ENCODE results near the gene MBD6.

MBD6 gene

DNA sequence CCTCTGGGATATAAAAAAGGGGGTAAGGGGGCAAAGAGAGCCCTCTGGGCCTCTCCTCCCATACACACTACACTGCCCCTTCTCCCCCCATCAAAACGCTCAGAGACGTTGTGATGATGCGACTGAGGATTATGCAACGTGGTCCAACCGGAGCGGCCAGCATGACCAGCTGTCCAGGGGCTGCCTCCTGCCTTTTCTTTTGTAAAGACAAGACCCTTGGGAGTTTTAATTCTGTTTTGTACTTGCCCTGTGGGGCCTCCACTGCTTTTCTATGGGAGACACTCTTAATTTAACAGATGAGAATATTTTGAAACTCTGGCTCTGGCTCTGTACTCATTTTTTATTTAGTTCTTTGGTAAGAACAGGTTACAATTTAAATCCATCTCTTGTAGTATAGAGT lies 7.2 kb downstream of the MBD6 start:
- DNase-seq (ENCODE audit: low read depth): no peak

- DNase-seq (ENCODE audit: low read depth): no peak
Measured at GRCh38 chr12:57530396-57531142, 7.9 kb downstream of the MBD6 start.

- DNase-seq (ENCODE audit: low read depth): no peak
Measured at GRCh38 chr12:57531836-57532235, 9.2 kb downstream of the MBD6 start.

- no peak for DNase-seq (ENCODE audit: low read depth)
Measured at GRCh38 chr12:57533108-57533507, 10.5 kb downstream of the MBD6 start.

DNA sequence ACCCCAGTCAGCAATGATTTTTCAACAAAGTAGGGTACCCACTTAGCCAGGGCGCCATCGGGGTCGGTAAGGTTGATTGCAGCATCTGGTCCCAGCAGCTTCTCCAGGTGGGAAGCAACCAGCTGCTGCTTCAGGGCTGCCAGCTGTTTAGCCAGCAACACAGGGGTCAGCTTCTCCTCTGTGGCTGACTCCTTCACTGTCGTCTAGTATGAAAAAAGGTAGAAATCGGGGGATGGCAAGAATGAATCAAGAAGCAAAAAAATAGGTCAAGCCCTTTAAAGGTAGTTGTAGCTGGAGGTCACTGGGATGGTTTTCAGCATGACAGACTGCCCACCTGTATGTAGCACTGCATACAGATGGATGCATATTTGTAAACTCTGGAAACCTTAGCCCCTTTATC lies 11.6 kb downstream of the MBD6 start:
- DNase-seq (ENCODE audit: low read depth): no peak

DNA sequence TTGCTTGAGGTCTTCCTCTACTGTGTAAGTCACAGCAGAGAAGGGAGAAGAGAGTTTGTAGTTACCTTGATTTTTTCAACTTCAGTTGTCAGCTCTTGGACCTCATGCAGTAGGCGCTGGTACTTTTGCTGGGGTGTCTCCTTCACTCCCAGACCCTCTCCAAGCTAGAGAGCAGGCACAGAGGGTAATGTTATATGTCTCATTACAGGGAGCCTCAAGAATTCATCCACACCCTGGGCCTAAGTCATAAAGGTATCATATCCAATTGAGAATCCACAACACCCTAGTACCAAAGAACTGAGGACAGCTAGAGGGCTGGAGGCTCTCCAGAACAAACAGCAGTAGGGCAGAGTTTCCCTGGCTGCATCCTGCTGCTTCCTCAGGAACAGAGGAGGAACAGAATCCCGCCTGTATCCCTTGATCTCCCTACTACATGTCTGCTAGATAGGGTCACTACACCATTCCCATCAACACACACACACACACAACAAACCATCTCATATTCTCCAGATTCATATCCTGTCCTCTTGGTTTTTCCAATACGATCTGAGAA lies 12.4 kb downstream of the MBD6 start:
- no peak for DNase-seq (ENCODE audit: low read depth)

- DNase-seq (ENCODE audit: low read depth): no peak
Measured at GRCh38 chr12:57535764-57536596, 13.4 kb downstream of the MBD6 start.

DNA sequence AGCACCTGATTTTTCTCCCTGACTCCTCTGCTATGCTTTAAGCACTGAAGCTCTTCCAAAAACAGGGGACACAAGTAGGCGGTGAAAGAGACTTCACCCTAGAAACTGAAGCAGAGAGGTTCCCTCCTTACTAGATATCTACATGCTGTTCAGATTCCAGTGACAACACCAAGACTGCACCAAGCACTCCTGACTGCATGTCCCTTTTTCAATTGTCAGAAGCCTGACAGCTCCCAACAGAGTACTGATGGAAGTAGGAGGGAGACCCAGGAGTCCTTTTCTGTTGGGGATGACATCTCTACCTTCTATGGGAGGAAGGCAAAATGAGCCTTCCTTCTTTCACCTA lies 13.9 kb downstream of the MBD6 start:
- no peak for DNase-seq (ENCODE audit: low read depth)

DNA sequence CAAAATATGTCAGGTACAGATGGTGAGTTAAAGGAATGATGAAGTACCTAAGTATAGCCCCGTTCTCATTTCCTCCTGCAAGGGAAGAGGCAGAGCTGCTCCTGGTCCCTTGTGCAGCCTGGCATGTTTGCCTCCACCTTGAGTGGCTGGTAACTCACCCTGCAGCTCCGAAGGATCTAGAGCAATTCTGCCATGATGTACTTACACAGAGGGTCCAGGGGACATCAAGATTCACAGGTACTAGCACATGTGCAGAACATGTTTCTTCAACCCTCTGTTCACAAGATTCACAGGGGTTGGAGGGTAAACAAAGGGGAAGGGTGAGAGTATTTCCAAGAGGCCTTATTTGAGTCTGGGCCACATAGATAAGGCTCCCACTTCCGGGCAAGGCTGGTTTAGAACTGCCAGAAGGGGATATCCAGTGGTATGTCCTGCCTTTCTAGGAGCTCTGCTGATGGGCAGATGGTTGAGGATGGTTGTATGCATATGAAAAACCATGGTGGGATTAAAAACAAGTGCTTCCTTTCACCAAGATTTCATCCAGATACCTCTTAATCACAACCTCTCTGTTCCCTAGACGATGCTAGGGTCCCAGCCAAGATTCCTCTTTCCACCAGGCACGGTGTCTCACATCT lies 16.6 kb downstream of the MBD6 start:
- DNase-seq (ENCODE audit: low read depth): no peak

- no peak for DNase-seq (ENCODE audit: low read depth)
Measured at GRCh38 chr12:57541001-57541400, 18.4 kb downstream of the MBD6 start.

DNA sequence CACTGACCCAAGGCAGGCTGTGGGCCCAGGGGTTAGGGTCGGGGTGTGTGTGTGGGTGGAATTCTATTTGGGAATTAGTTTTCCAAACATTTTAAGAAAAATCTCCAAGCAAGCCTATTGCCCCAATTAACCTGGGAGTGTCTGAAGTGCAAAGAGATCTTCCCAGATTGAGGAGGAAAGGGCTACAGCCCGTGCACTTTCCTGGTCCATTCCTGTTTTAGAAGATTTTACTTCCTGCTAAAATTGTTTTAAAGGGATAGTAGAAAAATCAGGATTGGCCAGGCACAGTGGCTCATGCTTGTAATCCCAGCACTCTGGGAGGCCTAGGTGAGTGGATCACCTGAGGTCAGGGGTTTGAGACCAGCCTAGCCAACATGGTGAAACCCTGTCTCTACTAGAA lies 19.1 kb downstream of the MBD6 start:
- no peak for DNase-seq (ENCODE audit: low read depth)

DNA sequence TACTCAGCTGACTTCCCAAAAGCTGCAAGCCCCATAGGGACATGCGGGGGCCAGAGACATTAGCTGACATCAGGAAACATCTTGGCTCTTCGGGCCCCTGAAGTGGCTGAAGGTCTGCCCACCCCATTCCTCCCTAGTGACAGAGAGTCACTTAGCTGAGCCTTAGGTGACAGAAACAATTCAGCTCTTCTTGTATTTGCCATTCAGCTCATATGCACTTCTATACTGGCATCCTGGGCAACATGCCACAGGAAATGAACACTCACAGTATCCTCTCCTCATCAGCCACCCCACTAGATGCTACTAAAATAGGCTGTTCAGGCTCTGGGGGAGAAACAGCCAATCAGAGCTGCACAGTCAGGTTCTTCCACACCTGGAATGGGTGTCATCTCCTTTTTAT lies 21.0 kb downstream of the MBD6 start:
- DNase-seq (ENCODE audit: low read depth): no peak

- no peak for DNase-seq (ENCODE audit: low read depth)
Measured at GRCh38 chr12:57545809-57546437, 23.3 kb downstream of the MBD6 start.

DNA sequence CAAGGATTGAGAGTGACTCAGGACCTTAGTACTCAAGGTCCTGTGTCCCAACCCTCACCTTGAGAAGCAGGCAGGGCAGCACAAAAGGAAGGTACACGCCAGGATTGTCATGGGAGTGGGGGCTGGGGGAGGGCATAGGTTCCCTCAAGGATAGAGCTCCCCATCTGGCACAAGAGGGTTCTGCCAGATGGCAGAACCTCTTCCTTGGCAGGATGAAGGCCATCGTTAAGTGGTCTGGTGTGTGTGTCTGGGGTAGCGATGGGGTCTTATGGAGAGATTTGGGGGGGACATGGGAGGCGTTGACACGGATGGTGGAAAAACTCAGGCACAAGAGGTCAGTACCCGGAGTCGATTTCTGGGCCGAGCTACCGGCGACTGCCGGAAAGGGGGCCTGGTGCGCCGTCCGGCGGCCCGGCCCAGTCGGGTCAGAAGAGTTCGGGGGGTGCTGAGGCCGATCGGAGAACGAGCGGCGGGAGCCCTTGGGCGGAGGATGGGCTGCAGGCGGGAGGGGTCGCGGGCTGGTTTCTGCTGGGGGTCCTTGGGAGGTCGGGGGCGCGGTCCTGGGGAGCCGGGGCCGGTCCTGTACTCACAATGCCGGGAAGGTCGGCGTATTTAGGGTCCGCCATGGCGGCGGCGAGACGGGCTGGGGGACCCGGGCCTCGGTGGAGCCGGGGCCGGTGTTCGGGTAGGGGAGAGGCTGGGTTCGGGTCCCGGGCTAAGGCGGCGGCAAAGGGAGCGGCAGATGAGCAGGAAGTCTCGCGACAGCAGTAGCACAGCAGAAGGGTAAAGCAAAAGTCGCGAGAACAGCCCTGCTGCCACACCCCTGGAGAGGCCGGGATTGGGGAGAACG lies 24.0 kb downstream of the MBD6 start, which contains the start of gene DCTN2:
Gene DCTN2, minus strand, starts transcription at position 755 of the 850 bp plus-strand sequence. Its CDS starts 129 bp downstream, at position 626.
- peak; percentile 92 for DNase-seq (ENCODE audit: low read depth)

DNA sequence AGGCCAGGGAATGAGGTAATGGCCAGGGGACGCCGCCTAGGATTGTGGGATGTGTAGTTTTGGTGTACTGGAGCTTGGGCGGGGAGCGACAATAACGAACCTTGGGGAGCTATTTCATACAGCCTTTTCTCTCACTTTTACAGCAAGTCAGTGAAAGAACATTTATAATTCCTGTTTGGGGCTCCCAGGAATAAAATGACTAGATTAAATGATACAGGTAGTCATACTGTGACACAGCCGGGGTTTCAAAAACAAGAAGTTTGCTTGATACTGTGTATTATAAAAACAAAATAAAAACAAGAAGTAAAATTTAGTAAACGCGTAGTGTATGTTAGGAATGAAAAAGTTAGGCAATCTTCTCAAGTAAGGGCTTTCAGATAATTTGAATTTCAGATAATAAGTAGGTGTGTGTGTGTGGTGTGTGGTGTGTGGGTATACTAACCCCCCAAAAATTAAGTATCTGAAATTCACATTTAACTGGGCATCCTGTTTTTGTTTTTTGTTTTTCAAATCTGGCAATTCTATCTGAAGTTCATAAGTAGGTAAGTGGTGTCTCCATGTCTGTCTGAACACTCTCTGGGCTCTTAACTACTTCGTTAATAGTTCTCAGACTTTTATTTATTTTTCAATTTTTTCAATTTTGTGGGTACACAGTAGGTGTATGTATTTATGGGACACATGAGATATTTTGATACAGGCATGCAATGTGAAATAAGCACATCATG lies 24.8 kb downstream of the MBD6 start:
- DNase-seq (ENCODE audit: low read depth): no peak

GRCh38 chr12:57548013-57548315 lies 25.3 kb downstream of the MBD6 start:
- no peak for DNase-seq (ENCODE audit: low read depth)

DNA sequence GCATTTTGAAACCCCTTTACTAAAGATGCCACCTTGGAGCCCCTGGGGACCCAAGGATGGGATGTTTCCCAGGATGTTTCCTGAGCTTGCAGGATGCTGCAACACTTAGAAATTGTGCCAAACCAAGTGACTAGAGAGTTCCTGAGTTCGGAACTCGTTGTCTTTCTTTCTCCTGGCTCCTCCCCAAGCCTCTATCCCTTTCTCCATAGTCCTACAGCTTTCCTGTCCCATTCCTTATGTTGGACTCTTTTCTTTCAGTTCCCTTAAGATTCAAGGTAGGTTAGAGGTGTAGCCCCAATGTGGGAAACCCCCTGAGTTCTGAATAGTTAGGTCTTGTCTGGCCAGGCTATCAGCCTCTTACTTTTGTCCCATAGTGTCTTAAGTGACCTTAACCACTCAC lies 25.9 kb downstream of the MBD6 start:
- no peak for DNase-seq (ENCODE audit: low read depth)

GRCh38 chr12:57549203-57549908 lies 26.7 kb downstream of the MBD6 start:
- DNase-seq (ENCODE audit: low read depth): no peak

DNA sequence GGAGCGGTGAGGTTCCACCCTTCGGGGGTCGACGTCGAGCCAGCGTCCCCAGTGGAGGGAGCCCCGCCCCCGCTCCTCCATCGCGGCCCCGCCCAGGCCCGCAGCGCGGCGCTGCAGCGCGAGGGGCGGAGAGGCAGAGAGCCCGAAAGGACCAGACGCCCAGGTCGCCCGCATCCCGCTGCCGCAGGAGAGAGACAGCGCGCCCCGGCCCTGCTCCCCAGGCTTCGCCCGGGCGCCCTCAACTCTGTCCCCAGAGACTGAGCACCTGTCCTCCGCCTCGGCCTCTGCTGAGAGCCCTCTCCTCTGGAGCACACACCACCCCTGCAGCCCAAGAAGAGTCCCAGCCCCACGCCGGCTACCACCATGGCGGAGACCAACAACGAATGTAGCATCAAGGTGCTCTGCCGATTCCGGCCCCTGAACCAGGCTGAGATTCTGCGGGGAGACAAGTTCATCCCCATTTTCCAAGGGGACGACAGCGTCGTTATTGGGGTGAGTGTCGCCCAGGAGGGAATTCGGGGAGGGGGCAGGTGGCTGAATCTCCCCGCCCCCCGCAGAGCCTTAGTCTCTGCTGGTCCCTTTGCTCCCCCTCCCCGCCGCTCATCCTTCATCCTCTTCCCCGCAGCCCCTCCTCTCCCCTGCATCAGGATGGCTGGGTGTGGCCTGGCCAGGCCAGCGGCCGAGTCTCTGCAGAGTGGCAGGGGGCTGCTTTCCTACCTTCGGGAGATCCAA lies 27.5 kb downstream of the MBD6 start, which contains the start of gene KIF5A:
Gene KIF5A, plus strand, starts transcription at position 136 of the 732 bp plus-strand sequence. Its CDS starts 228 bp downstream, at position 364.
- peak; percentile 64 for DNase-seq (ENCODE audit: low read depth)
